ENCODE data around the gene CDK6. TPM values are rescaled to one million over a fixed set of nuclear protein-coding genes. Genes with fewer than 3 reads are reported as not detected.

CDK6 gene
- total RNA-seq, 1 experiment from 2014 or later, result 41.4 TPM

DNA sequence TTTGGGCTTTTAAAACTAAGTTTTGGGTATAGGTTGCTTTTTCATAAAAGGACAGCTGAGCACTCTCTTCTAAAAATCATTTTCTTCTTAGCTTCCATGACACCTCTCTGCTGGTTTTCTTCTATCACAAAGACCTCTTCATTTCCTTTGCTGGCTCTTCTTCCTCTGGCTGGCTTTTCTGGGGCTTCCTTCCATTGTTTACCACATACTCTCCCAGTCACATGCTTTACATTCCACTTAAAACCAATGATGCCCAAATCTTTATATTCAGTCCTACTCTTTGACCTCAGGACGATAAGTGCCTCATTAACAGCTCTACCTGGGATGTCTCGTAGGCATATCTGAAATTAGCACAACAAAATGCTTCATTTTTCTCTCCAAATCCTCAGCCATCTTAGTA lies 273.0 kb downstream of the CDK6 start:
- POLR2A ChIA-PET, result no interaction called here
- Histone ChIP-seq H3K27me3 (ENCODE audit: insufficient read depth, low read length) (no peaks in the 10 kb centered on the region), H3K36me3 (ENCODE audit: control insufficient read depth in 1 of 2, insufficient read depth in 2 of 2, low read length in 2 of 2) (peaks cover 31 to 34% of the 10 kb centered on the region in 2 experiments), H3K27ac (ENCODE audit: low read depth, low read length) (no peak overlapping the region), H3K9me2 (ENCODE audit: insufficient read depth) (no peaks in the 10 kb centered on the region), H3K4me3 (replicated peaks in 1 of 2; ENCODE audit: low read depth in 1 of 2, low read length in 2 of 2) (no peak overlapping the region), H4K20me1 (ENCODE audit: insufficient read depth) (no peaks in the 10 kb centered on the region), H3K79me2 (ENCODE audit: insufficient read depth, low read length) (no peaks in the 10 kb centered on the region), H3K4me2 (ENCODE audit: low read length) (no peak overlapping the region), H3K9me3 (ENCODE audit: control insufficient read depth in 1 of 2, insufficient read depth in 1 of 2, low read depth in 1 of 2, low read length in 2 of 2) (no peaks in the 10 kb centered on the region), H3K9ac (ENCODE audit: low read length) (no peak overlapping the region), H2AFZ (ENCODE audit: low read depth, low read length, poor library complexity, severe bottlenecking) (no peak overlapping the region), H3K4me1 (ENCODE audit: control insufficient read depth in 1 of 2, insufficient read depth in 2 of 2, low read length in 2 of 2) (no peaks in the 10 kb centered on the region)
- no peak for ATAC-seq
- intact Hi-C loops (cut with micrococcal nuclease), result no loop called here
- RAD21 ChIA-PET (ENCODE audit: low non-redundant PET in 1 of 2, low total read pairs in 2 of 2, uncharacterized antibody in 2 of 2, unreplicated experiment in 2 of 2), result no interaction called here
- DNase-seq (ENCODE audit: low read depth, low spot score), result no peak
- TF ChIP-seq EGR1 (IDR thresholded peaks at IDR 0.05; ENCODE audit: low read depth), result no peak
- BruUV-seq (replicated peaks), result no TSS peak
- CTCF ChIA-PET, result no interaction called here

DNA sequence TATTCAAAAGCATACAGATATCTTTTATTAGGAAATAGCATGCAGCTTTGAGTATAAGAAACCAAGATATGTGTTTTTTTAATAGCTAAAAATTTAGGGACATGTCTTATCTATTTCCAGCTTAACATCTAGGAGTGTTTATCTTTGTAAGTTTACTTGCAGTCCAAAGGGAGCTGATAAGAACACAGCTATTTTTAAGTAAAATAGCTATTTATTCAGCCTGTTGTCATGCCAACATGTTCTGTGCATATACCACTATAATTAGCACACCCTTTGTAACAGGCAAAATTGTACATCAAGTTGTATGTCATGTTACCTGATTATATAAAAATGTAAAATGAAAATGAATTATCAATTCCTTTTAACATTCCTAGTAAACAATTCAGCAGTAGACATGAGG lies 275.8 kb downstream of the CDK6 start:
- no peaks in the 10 kb centered on the region for H3K27me3 ChIP-seq (ENCODE audit: insufficient read depth, low read length)
- H3K9me2 ChIP-seq (ENCODE audit: insufficient read depth), result no peaks in the 10 kb centered on the region
- BruUV-seq (replicated peaks), result no TSS peak
- no peak overlapping the region for H3K27ac ChIP-seq (ENCODE audit: low read depth, low read length)
- ChIA-PET RAD21 (ENCODE audit: low non-redundant PET in 1 of 2, low total read pairs in 2 of 2, uncharacterized antibody in 2 of 2, unreplicated experiment in 2 of 2) (no interaction called here), POLR2A (no interaction called here), CTCF (no interaction called here)
- ATAC-seq (no peak), DNase-seq (ENCODE audit: low read depth, low spot score) (no peak)
- no peaks in the 10 kb centered on the region for H4K20me1 ChIP-seq (ENCODE audit: insufficient read depth)
- no peaks in the 10 kb centered on the region for H3K79me2 ChIP-seq (ENCODE audit: insufficient read depth, low read length)
- no peak overlapping the region for H3K4me2 ChIP-seq (ENCODE audit: low read length)
- no peak overlapping the region for H3K9ac ChIP-seq (ENCODE audit: low read length)
- TF ChIP-seq POLR2A (IDR thresholded peaks at IDR 0.05; ENCODE audit: borderline replicate concordance, extremely low read depth, insufficient read depth, insufficient read length) (no peak), EGR1 (IDR thresholded peaks at IDR 0.05; ENCODE audit: low read depth) (no peak)
- H3K9me3 ChIP-seq (ENCODE audit: control insufficient read depth in 1 of 2, insufficient read depth in 1 of 2, low read depth in 1 of 2, low read length in 2 of 2), result no peaks in the 10 kb centered on the region
- H3K4me1 ChIP-seq (ENCODE audit: control insufficient read depth in 1 of 2, insufficient read depth in 2 of 2, low read length in 2 of 2), result no peaks in the 10 kb centered on the region
- no peak overlapping the region for H2AFZ ChIP-seq (ENCODE audit: low read depth, low read length, poor library complexity, severe bottlenecking)
- no peak overlapping the region for H3K4me3 ChIP-seq (replicated peaks in 1 of 2; ENCODE audit: low read depth in 1 of 2, low read length in 2 of 2)
- peaks cover 17 to 20% of the 10 kb centered on the region in 2 experiments for H3K36me3 ChIP-seq (ENCODE audit: control insufficient read depth in 1 of 2, insufficient read depth in 2 of 2, low read length in 2 of 2)
- intact Hi-C loops (cut with micrococcal nuclease), result no loop called here

DNA sequence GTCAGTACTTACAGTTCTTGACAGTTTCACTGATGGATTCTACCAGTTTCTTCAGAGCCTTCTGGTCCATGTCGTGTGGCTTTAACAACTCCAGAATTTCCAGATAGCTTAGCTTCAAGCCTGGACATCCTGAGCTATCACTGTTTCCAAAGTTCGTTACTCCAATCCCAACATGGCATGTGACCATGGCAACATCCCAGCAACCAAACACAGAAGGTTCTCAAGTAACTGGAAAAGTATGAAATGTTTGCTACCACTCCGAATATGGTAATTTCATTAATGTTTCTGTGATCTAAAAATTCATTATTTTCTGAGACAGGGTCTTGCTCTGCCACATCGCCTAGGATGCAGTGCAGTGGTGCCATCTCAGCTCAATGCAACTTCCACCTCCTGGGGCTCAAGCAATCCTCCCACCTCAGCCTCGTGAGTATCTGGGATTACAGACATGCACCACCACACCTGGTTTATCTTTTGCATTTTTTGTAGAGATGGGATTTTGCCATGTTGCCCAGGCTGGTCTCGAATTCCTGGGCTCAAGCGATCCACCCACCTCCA lies 278.5 kb downstream of the CDK6 start:
- Histone ChIP-seq H3K36me3 (ENCODE audit: control insufficient read depth in 1 of 2, insufficient read depth in 2 of 2, low read length in 2 of 2) (peaks cover 12 to 13% of the 10 kb centered on the region in 2 experiments; a peak in 3 of 4 replicates), H3K4me3 (replicated peaks in 1 of 2; ENCODE audit: low read depth in 1 of 2, low read length in 2 of 2) (no peak overlapping the region), H3K9me3 (ENCODE audit: control insufficient read depth in 1 of 2, insufficient read depth in 1 of 2, low read depth in 1 of 2, low read length in 2 of 2) (no peaks in the 10 kb centered on the region), H3K9ac (ENCODE audit: low read length) (no peak overlapping the region), H3K4me1 (ENCODE audit: control insufficient read depth in 1 of 2, insufficient read depth in 2 of 2, low read length in 2 of 2) (no peaks in the 10 kb centered on the region), H3K27me3 (ENCODE audit: insufficient read depth, low read length) (no peaks in the 10 kb centered on the region), H4K20me1 (ENCODE audit: insufficient read depth) (no peaks in the 10 kb centered on the region), H3K4me2 (ENCODE audit: low read length) (no peak overlapping the region), H2AFZ (ENCODE audit: low read depth, low read length, poor library complexity, severe bottlenecking) (no peak overlapping the region), H3K79me2 (ENCODE audit: insufficient read depth, low read length) (no peaks in the 10 kb centered on the region), H3K9me2 (ENCODE audit: insufficient read depth) (no peaks in the 10 kb centered on the region), H3K27ac (ENCODE audit: low read depth, low read length) (no peak overlapping the region)
- ChIA-PET RAD21 (ENCODE audit: low non-redundant PET in 1 of 2, low total read pairs in 2 of 2, uncharacterized antibody in 2 of 2, unreplicated experiment in 2 of 2) (no interaction called here), CTCF (no interaction called here), POLR2A (no interaction called here)
- DNase-seq (ENCODE audit: low read depth, low spot score) (no peak), ATAC-seq (0 out of 2 replicates have a peak, but pooled peaks have one; percentile 17)
- intact Hi-C loops (cut with micrococcal nuclease), result no loop called here
- no TSS peak for BruUV-seq (replicated peaks)
- TF ChIP-seq, protein P1, sequence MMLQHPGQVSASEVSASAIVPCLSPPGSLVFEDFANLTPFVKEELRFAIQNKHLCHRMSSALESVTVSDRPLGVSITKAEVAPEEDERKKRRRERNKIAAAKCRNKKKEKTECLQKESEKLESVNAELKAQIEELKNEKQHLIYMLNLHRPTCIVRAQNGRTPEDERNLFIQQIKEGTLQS (IDR thresholded peaks at IDR 0.05), result no peak
- TF ChIP-seq ZFX (IDR thresholded peaks at IDR 0.05) (no peak), RAD21 (IDR thresholded peaks at IDR 0.05; ENCODE audit: low read depth) (no peak), ELF1 (IDR thresholded peaks at IDR 0.05; ENCODE audit: borderline replicate concordance, low read depth) (no peak), EZH2phosphoT487 (IDR thresholded peaks at IDR 0.05; ENCODE audit: borderline replicate concordance) (no peak), SRF (IDR thresholded peaks at IDR 0.05; ENCODE audit: low read depth) (no peak), JUND (IDR thresholded peaks at IDR 0.05) (no peak), POLR2AphosphoS5 (IDR thresholded peaks at IDR 0.05; ENCODE audit: low read depth, low read length) (no peak), EZH2 (IDR thresholded peaks at IDR 0.05) (no peak)
- TF ChIP-seq, protein P2, sequence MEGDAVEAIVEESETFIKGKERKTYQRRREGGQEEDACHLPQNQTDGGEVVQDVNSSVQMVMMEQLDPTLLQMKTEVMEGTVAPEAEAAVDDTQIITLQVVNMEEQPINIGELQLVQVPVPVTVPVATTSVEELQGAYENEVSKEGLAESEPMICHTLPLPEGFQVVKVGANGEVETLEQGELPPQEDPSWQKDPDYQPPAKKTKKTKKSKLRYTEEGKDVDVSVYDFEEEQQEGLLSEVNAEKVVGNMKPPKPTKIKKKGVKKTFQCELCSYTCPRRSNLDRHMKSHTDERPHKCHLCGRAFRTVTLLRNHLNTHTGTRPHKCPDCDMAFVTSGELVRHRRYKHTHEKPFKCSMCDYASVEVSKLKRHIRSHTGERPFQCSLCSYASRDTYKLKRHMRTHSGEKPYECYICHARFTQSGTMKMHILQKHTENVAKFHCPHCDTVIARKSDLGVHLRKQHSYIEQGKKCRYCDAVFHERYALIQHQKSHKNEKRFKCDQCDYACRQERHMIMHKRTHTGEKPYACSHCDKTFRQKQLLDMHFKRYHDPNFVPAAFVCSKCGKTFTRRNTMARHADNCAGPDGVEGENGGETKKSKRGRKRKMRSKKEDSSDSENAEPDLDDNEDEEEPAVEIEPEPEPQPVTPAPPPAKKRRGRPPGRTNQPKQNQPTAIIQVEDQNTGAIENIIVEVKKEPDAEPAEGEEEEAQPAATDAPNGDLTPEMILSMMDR (IDR thresholded peaks at IDR 0.05 in 2 of 3, conservative IDR thresholded peaks at IDR 0.05 in 1 of 3; ENCODE audit: borderline replicate concordance in 1 of 3, insufficient read depth in 1 of 3, low read depth in 2 of 3, low read length in 2 of 3), result no peak

Measured in HCT116 (cell line).